ENCODE data around the gene KMT2B.

The KMT2B gene

GRCh38 chr19:35713904-35714495, 3.8 kb upstream of the KMT2B start:
- no peak for TF ChIP-seq ZNF555 (tag by site-specific recombination; conservative IDR thresholded peaks at IDR 0.05)
- no peak for TF ChIP-seq ZNF654 (tag by site-specific recombination; IDR thresholded peaks at IDR 0.05; ENCODE audit: low read depth)
- Histone ChIP-seq H3K4me1 (ENCODE audit: control insufficient read depth, insufficient read depth, low read length) (peaks cover 17% of the 10 kb centered on the region), H3K4me3 (ENCODE audit: low read depth, low read length) (no peak overlapping the region), H3K27ac (ENCODE audit: extremely low read depth, low read depth, low read length) (no peak overlapping the region), H3K36me3 (ENCODE audit: control insufficient read depth in 2 of 2, insufficient read depth in 1 of 2, low read length in 2 of 2) (no peaks in the 10 kb centered on the region; a peak in 1 of 3 replicates), H3K9me3 (ENCODE audit: control insufficient read depth, insufficient read depth, low read depth, low read length) (no peaks in the 10 kb centered on the region)
- POLR2A ChIA-PET = interaction anchor here (1.1 to 3.9 kb wide), 8 partner anchors 9 to 217 kb away, joined by 3 to 38 read pairs (median 4); partner anchors contain the start of genes LIN37, PSENEN, U2AF1L4 and ZBTB32
- CTCF ChIA-PET = interaction anchor here (0.6 to 6.0 kb wide), 9 partner anchors 10 to 360 kb away, joined by 3 to 119 read pairs (median 6); partner anchors contain the start of gene ZBTB32

- CTCF ChIA-PET = interaction anchor here (0.6 to 6.0 kb wide), 11 partner anchors 11 to 361 kb away, joined by 3 to 119 read pairs (median 4); partner anchors contain the start of genes LIN37 and ZBTB32
- TF ChIP-seq ZNF157 (tag by site-specific recombination; IDR thresholded peaks at IDR 0.05) (no peak), ZNF791 (tag by site-specific recombination; IDR thresholded peaks at IDR 0.05) (no peak), CTCF (tag by site-specific recombination; IDR thresholded peaks at IDR 0.05) (peak; percentile 33; the same call in 1 of the 2 replicates)
- H3K36me3 ChIP-seq (ENCODE audit: control insufficient read depth in 2 of 2, insufficient read depth in 1 of 2, low read length in 2 of 2) = peaks cover 4 to 6% of the 10 kb centered on the region in 2 experiments; a peak in 2 of 3 replicates
- peaks cover 23% of the 10 kb centered on the region for H3K4me1 ChIP-seq (ENCODE audit: control insufficient read depth, insufficient read depth, low read length)
- no peaks in the 10 kb centered on the region for H3K9me3 ChIP-seq (ENCODE audit: control insufficient read depth, insufficient read depth, low read depth, low read length)
- POLR2A ChIA-PET = interaction anchor here (1.1 to 2.2 kb wide), 4 partner anchors 13 to 155 kb away, joined by 4 to 6 read pairs (median 5); partner anchors contain the start of gene LIN37
- no peak overlapping the region; the same call in 1 of the 2 replicates for H3K27ac ChIP-seq (ENCODE audit: extremely low read depth, low read depth, low read length)
- H3K4me3 ChIP-seq (ENCODE audit: low read depth, low read length) = no peak overlapping the region
Observed at GRCh38 chr19:35714601-35715354, 3.0 kb upstream of the KMT2B start.

- ChIA-PET CTCF (interaction anchor here (0.6 to 6.0 kb wide), 15 partner anchors 11 to 362 kb away, joined by 3 to 119 read pairs (median 4); partner anchors contain the start of genes LIN37 and ZBTB32), POLR2A (interaction anchor here (1.0 to 1.1 kb wide), 3 partner anchors 8 to 154 kb away, joined by 3 to 6 read pairs (median 4); no protein-coding TSS in a partner anchor)
- H3K27ac ChIP-seq (ENCODE audit: extremely low read depth, low read depth, low read length) = peak overlapping the region; percentile 93; the same call in 1 of the 2 replicates
Observed at GRCh38 chr19:35715355-35715809, 2.4 kb upstream of the KMT2B start.

More at GRCh38 chr19:35715355-35715809, 2.4 kb upstream of the KMT2B start:
- TF ChIP-seq GLIS1 (tag by site-specific recombination; IDR thresholded peaks at IDR 0.05) (0 out of 2 replicates have a peak, but pooled peaks have one; percentile 11), ZNF521 (tag by site-specific recombination; IDR thresholded peaks at IDR 0.05) (no peak), ZNF10 (tag by site-specific recombination; IDR thresholded peaks at IDR 0.05) (no peak), GLIS2 (tag by site-specific recombination; IDR thresholded peaks at IDR 0.05) (0 out of 2 replicates have a peak, but pooled peaks have one; percentile 43), HIC1 (tag by site-specific recombination; IDR thresholded peaks at IDR 0.05) (0 out of 2 replicates have a peak, but pooled peaks have one; percentile 24), RBAK (tag by site-specific recombination; IDR thresholded peaks at IDR 0.05) (no peak), ZBTB48 (tag by site-specific recombination; IDR thresholded peaks at IDR 0.05) (no peak), SCRT1 (tag by site-specific recombination; IDR thresholded peaks at IDR 0.05; ENCODE audit: borderline replicate concordance) (no peak), ZIC2 (tag by site-specific recombination; IDR thresholded peaks at IDR 0.05) (peak; percentile 98), ZNF585B (tag by site-specific recombination; IDR thresholded peaks at IDR 0.05) (no peak), PRDM10 (tag by site-specific recombination; IDR thresholded peaks at IDR 0.05) (peak; percentile 74), ZNF2 (tag by site-specific recombination; IDR thresholded peaks at IDR 0.05) (no peak), ZNF561 (tag by site-specific recombination; IDR thresholded peaks at IDR 0.05; ENCODE audit: borderline replicate concordance) (no peak), ZNF23 (tag by site-specific recombination; IDR thresholded peaks at IDR 0.05; ENCODE audit: borderline replicate concordance) (no peak)
- H3K9me3 ChIP-seq (ENCODE audit: control insufficient read depth, insufficient read depth, low read depth, low read length) = no peaks in the 10 kb centered on the region
- peaks cover 9 to 13% of the 10 kb centered on the region in 2 experiments for H3K36me3 ChIP-seq (ENCODE audit: control insufficient read depth in 2 of 2, insufficient read depth in 1 of 2, low read length in 2 of 2)
- no peak overlapping the region for H3K4me3 ChIP-seq (ENCODE audit: low read depth, low read length)
- H3K4me1 ChIP-seq (ENCODE audit: control insufficient read depth, insufficient read depth, low read length) = peaks cover 23% of the 10 kb centered on the region
